BLaER1 treated with 17β-estradiol and CSF1 and Interleukin-3, amounts not matched to agents 10 nM and 100 nM (cell line): Measurements from ENCODE around the gene MYOCD.
A peak's percentile ranks its signal among the peaks of the same experiment; 100 is the strongest.

ENCODE experiments used
- H3K27ac ChIP-seq, 11 experiments: shearing (Covaris generic); formaldehyde crosslinking; 2 replicates each; pipeline ENCODE4 v1.8.1; 2022
- H3K27me3 ChIP-seq, 11 experiments: shearing (Covaris generic); formaldehyde crosslinking; 2 replicates each; pipeline ENCODE4 v1.8.1; 2022
- H3K36me3 ChIP-seq, 11 experiments: shearing (Covaris generic); formaldehyde crosslinking; 2 replicates each; pipeline ENCODE4 v1.8.1; 2022
- H3K4me1 ChIP-seq, 10 experiments: shearing (Covaris generic); formaldehyde crosslinking; 2 replicates each; pipeline ENCODE4 v1.8.1; 2022
- H3K4me2 ChIP-seq, 11 experiments: shearing (Covaris generic); formaldehyde crosslinking; 2 replicates each; pipeline ENCODE4 v1.8.1; 2022
- H3K4me3 ChIP-seq, 10 experiments: shearing (Covaris generic); formaldehyde crosslinking; 2 replicates each; pipeline ENCODE4 v1.8.1; 2022
- H3K9ac ChIP-seq, 11 experiments: shearing (Covaris generic); formaldehyde crosslinking; 2 replicates each; pipeline ENCODE4 v1.8.1; 2022
- H3K9me3 ChIP-seq, 11 experiments: shearing (Covaris generic); formaldehyde crosslinking; replicated peaks in 1 of 11; 2 replicates each; pipeline ENCODE4 v1.8.1; 2022
- H4K20me1 ChIP-seq, 11 experiments: shearing (Covaris generic); formaldehyde crosslinking; 2 replicates each; pipeline ENCODE4 v1.8.1; 2022
- Cebpa-rat ChIP-seq, 11 experiments: shearing (Covaris generic); IDR thresholded peaks; 2 replicates each; pipeline ENCODE4 v1.8.1; 2022

The MYOCD gene

DNA sequence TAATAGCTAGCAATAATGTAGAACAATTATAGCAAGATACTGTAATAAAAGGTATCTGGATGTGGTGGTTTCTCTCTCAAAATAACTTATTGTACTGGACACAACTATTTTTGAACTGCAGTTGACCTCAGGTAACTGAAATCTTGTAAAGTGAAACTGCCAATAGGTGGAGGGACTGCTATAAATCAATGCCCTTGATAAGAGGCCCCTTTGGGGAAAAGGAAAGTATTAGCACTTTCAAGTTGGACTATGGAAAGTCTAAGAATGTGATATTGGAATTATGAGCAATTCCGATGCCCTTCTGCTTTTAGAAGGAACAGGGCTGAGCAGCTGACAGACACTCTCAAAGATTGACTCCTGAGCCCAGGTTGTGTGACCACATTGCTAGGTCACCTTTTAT is 79.1 kb downstream of the MYOCD start:
- H4K20me1 ChIP-seq: no peaks in the 10 kb centered on the region
- no peak overlapping the region for H3K27ac ChIP-seq
- no peaks in the 10 kb centered on the region for H3K27me3 ChIP-seq
- no peaks in the 10 kb centered on the region for H3K4me1 ChIP-seq
- no peak overlapping the region for H3K4me3 ChIP-seq
- H3K4me2 ChIP-seq: no peak overlapping the region
- no peak overlapping the region for H3K9ac ChIP-seq
- H3K36me3 ChIP-seq: no peaks in the 10 kb centered on the region
- H3K9me3 ChIP-seq: no peaks in the 10 kb centered on the region
- TF ChIP-seq Cebpa-rat (IDR thresholded peaks at IDR 0.05): no peak

DNA sequence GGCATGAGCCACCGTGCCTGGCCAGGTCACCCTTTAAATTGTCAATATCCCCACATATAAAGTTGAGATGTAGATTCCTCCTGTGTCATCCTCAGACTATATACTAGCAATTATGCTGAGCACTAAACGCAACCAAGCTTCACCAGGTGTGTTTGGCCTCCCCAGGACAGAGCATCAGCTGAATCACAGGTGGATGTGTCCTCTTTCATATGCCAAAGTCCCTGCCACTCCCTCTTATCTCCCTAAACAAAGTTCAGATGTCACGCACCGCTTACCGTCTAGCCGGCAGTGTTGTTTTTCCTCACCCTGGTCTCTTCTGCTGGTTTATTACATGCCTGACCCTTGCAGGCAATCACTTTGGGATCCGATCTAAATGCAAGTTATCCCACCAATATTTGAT is 79.8 kb downstream of the MYOCD start:
- Histone ChIP-seq H3K27ac (no peak overlapping the region), H3K4me1 (no peaks in the 10 kb centered on the region), H3K27me3 (no peaks in the 10 kb centered on the region), H3K4me3 (no peak overlapping the region), H3K9me3 (no peaks in the 10 kb centered on the region), H3K4me2 (no peak overlapping the region), H3K36me3 (no peaks in the 10 kb centered on the region), H4K20me1 (no peaks in the 10 kb centered on the region), H3K9ac (no peak overlapping the region)
- TF ChIP-seq Cebpa-rat (IDR thresholded peaks at IDR 0.05): no peak

DNA sequence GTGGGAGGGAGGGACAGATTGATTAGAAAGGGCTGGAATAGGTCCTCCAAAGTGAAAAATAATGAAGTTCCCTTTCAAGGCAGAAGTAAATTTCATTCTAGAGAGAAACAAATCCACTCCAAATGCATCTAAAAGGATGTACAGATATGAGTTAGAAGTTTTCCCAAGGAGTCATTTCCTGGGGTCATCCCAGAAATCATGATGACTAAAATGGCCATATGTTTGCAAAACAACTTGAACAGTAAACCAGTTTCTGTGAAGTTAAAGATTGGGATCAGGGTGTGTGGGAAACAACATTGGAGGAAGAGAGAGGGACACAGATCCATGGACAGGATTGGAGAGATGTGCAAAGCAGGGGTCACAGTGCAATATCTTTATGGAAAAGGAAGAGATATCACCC is 91.1 kb downstream of the MYOCD start:
- Histone ChIP-seq H3K4me3 (no peak overlapping the region), H3K27ac (no peak overlapping the region), H3K4me2 (no peak overlapping the region), H3K9me3 (no peaks in the 10 kb centered on the region), H3K9ac (no peak overlapping the region), H3K27me3 (no peaks in the 10 kb centered on the region), H3K36me3 (no peaks in the 10 kb centered on the region), H3K4me1 (no peaks in the 10 kb centered on the region), H4K20me1 (no peaks in the 10 kb centered on the region)
- no peak for TF ChIP-seq Cebpa-rat (IDR thresholded peaks at IDR 0.05)

DNA sequence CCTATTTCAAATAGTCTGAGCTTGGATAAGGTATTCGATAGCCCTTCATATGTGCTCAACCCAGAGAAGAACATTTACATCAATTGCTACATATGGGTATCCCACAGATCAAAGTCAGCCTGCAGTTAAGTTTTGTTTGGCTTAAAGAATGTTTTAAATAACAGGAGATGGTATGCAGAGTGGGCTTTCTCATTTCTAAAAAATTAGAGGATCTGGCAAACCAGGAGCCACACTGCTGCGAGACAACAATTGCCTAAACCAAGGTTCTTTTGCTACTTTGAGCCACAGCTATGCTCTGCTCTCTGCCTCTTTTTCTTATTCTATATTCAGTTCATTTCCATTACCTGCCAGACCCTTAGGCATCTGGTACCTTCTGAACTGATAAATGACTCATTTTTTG is 93.4 kb downstream of the MYOCD start:
- H3K27ac ChIP-seq: no peak overlapping the region
- TF ChIP-seq Cebpa-rat (IDR thresholded peaks at IDR 0.05): no peak
- H4K20me1 ChIP-seq: no peaks in the 10 kb centered on the region
- H3K4me1 ChIP-seq: no peaks in the 10 kb centered on the region
- H3K27me3 ChIP-seq: no peaks in the 10 kb centered on the region
- no peak overlapping the region for H3K4me2 ChIP-seq
- H3K9me3 ChIP-seq: no peaks in the 10 kb centered on the region
- no peak overlapping the region for H3K9ac ChIP-seq
- no peaks in the 10 kb centered on the region for H3K36me3 ChIP-seq
- H3K4me3 ChIP-seq: no peak overlapping the region

DNA sequence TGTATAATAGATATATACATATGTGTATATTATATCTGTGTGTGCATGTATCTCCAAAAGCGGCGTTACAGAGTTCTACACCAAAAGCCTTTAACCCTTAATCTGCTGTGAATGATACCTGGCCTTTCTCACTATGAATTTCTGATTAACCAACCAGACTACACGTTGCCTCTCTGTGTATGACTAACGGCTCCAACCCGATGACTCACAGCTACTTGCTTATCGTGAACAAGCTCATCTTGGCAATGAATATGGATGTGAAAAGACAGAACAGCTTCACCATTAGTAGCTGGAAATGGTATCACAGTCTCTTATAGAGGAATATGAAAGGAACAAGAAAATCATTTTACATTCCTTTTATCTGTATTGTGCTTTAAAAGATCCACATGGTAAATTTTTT is 99.9 kb downstream of the MYOCD start:
- no peaks in the 10 kb centered on the region for H4K20me1 ChIP-seq
- no peaks in the 10 kb centered on the region for H3K9me3 ChIP-seq
- no peaks in the 10 kb centered on the region for H3K36me3 ChIP-seq
- H3K9ac ChIP-seq: no peak overlapping the region
- H3K4me1 ChIP-seq: no peaks in the 10 kb centered on the region
- no peak overlapping the region for H3K4me2 ChIP-seq
- no peak overlapping the region for H3K4me3 ChIP-seq
- H3K27ac ChIP-seq: no peak overlapping the region
- TF ChIP-seq Cebpa-rat (IDR thresholded peaks at IDR 0.05): no peak
- no peaks in the 10 kb centered on the region for H3K27me3 ChIP-seq

DNA sequence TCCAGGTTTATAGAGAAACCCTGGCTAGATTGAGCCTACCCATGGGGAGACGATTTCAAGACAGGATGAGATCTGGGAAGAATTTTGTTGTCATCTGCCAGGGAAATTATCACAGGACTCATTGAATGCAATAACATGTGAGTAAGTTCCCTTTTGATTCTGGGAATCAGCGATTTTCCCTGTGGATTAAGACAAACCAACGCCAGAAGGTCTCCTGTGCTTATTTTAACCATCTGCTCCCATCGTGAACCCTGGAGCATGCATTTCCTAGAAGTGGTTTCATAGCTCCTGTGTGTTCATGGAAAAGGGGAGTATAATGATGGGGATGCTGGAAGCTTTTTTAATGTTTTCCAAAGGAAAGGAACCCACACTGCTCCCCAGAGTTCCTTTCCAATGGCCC is 102.6 kb downstream of the MYOCD start:
- Histone ChIP-seq H3K27ac (no peak overlapping the region), H3K4me3 (no peak overlapping the region), H4K20me1 (no peaks in the 10 kb centered on the region), H3K4me2 (no peak overlapping the region), H3K27me3 (no peaks in the 10 kb centered on the region), H3K9ac (no peak overlapping the region), H3K9me3 (no peaks in the 10 kb centered on the region), H3K36me3 (no peaks in the 10 kb centered on the region), H3K4me1 (no peaks in the 10 kb centered on the region)
- TF ChIP-seq Cebpa-rat (IDR thresholded peaks at IDR 0.05): no peak

DNA sequence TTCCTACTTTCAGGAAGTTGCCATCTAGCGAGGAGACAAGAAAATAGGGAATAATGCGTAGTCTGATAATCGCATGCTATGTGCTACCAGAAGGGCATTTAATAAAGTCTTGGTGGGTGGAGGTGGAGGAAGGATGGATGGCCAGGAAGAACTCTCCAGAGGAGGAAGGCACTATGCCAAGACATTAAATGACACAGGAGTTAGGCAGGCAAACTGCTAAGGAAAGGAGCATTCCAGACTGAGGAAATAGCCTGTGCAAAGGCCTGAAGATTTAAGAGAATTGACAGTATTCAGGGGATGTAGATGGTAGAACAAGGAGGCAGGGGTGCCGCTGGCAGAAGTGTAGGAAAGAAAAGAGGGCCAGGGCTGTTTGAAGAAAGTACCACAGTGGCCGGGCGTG is 104.3 kb downstream of the MYOCD start:
- H3K4me2 ChIP-seq: no peak overlapping the region
- H3K27ac ChIP-seq: no peak overlapping the region
- H3K9ac ChIP-seq: no peak overlapping the region
- H4K20me1 ChIP-seq: no peaks in the 10 kb centered on the region
- H3K27me3 ChIP-seq: no peaks in the 10 kb centered on the region
- TF ChIP-seq Cebpa-rat (IDR thresholded peaks at IDR 0.05): no peak
- H3K36me3 ChIP-seq: no peaks in the 10 kb centered on the region
- H3K4me1 ChIP-seq: no peaks in the 10 kb centered on the region
- H3K9me3 ChIP-seq: no peaks in the 10 kb centered on the region
- H3K4me3 ChIP-seq: no peak overlapping the region

DNA sequence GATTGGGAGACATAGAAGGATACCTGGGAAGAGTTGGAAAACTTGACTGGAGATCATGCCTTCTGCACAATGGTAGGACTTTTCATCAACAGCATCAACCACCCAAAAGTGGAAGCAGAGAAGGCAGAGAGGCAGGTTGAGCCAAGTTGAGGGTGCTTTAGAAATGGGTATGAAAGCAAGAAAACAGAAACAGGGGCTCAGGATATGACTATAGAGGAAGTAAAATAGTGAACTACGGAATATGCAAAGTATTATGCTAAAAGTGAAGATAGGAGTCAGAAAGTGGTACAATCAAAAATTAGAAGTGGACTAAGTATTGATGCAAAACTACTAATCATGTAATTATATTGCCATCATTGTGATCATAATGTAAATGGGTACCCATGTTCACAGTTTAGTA is 107.5 kb downstream of the MYOCD start:
- H3K27me3 ChIP-seq: no peaks in the 10 kb centered on the region
- H3K4me2 ChIP-seq: no peak overlapping the region; a peak in 1 of 22 replicates
- H3K36me3 ChIP-seq: no peaks in the 10 kb centered on the region
- H3K9ac ChIP-seq: no peak overlapping the region
- H3K4me3 ChIP-seq: no peak overlapping the region
- no peaks in the 10 kb centered on the region for H3K9me3 ChIP-seq
- no peaks in the 10 kb centered on the region for H3K4me1 ChIP-seq
- no peak overlapping the region for H3K27ac ChIP-seq
- no peaks in the 10 kb centered on the region for H4K20me1 ChIP-seq
- no peak for TF ChIP-seq Cebpa-rat (IDR thresholded peaks at IDR 0.05)

DNA sequence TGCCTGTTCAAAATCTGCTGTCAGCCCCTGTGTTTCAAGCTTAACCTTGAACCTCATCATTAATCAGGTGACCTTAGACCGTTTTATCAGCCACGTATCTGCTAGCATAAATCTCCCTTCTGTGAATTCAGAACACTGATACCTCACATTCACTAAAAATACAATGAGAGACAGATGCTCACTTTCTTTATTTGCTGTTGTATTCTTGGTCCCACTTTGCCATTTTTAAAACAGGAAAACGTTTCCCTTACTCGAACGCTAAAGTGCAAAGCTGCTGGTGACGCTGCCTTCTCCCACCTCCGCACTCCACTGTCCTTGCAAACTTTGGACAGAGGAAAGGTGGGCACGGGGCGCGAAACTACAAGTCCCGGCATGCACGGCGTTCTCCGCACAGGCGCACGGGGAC is 123.4 kb downstream of the MYOCD start:
- H3K4me2 ChIP-seq: peak overlapping the region; percentile 86 to 98 (median 95)
- H3K9ac ChIP-seq: peak overlapping the region; percentile 65 to 84 (median 74)
- TF ChIP-seq Cebpa-rat (IDR thresholded peaks at IDR 0.05): no peak
- H3K27me3 ChIP-seq: peaks cover 6 to 21% (median 14%) of the 10 kb centered on the region in 11 experiments; a peak in 18 of 22 replicates
- peak overlapping the region in 9 of 11 experiments; percentile 18 to 68 (median 49); a peak in 13 of 22 replicates for H3K27ac ChIP-seq
- H3K4me3 ChIP-seq: peak overlapping the region; percentile 66 to 89 (median 79)
- H3K4me1 ChIP-seq: peaks cover 0 to 13% (median 9%) of the 10 kb centered on the region in 10 experiments; a peak in 14 of 20 replicates
- no peaks in the 10 kb centered on the region for H3K36me3 ChIP-seq
- H4K20me1 ChIP-seq: peaks cover 0 to 4% (median 0%) of the 10 kb centered on the region in 11 experiments; a peak in 1 of 22 replicates
- H3K9me3 ChIP-seq: no peaks in the 10 kb centered on the region

DNA sequence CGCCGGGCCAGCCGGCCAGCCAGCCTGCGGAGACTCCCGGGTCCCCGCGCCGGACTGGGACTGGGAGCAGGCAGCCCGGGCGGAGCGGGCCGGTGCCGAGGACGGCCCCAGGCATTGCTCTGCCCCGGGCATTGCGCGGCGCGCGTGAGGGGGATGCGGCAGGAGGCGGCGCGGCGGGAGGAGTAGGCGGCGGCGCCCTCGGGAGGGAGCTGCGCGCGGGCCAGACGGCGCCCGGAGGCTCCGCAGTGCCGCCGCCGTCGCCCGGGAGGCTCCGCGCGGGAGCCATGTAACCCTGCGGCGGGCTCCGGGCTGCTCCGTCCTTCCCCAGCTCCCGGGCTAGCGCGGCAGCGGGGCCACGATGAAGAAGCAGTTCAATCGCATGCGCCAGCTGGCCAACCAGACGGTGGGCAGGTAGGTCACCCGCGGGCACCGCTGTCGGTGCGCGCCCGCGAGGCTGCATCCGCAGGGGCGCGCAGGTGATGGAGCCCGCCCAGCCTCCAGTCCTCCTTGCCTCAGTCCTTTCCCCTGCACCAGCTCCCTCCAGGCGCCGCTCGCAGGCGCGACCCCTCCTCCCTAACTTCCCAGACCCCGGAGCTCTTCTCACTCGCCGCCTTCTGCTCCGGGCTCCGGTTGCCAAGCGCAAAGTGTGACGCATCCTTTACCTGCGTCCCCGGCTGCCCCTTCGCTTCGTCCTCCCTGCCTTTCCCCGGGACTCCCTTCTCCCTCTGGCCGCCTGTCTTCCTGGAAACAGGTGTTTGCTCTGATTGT is 124.0 kb downstream of the MYOCD start, which contains the start of gene ARHGAP44:
Gene ARHGAP44 (plus strand): TSS at position 18 of the 768 bp plus-strand sequence. CDS start 341 bp downstream, at position 359.
- H3K4me3 ChIP-seq: peak within 1 kb of the TSS; percentile 66 to 89 (median 79)
- peak within 1 kb of the TSS; percentile 86 to 98 (median 95) for H3K4me2 ChIP-seq
- peaks cover 0 to 14% (median 10%) of the 10 kb centered on the region in 10 experiments; a peak in 14 of 20 replicates for H3K4me1 ChIP-seq
- H4K20me1 ChIP-seq: peaks cover 0 to 4% (median 0%) of the 10 kb centered on the region in 11 experiments; a peak in 1 of 22 replicates
- no peaks in the 10 kb centered on the region for H3K36me3 ChIP-seq
- peaks cover 6 to 21% (median 14%) of the 10 kb centered on the region in 11 experiments; a peak in 18 of 22 replicates for H3K27me3 ChIP-seq
- peak within 1 kb of the TSS; percentile 65 to 84 (median 74) for H3K9ac ChIP-seq
- H3K27ac ChIP-seq: peak within 1 kb of the TSS in 9 of 11 experiments; percentile 18 to 68 (median 49); a peak in 17 of 22 replicates
- TF ChIP-seq Cebpa-rat (IDR thresholded peaks at IDR 0.05): no peak
- H3K9me3 ChIP-seq: no peaks in the 10 kb centered on the region
